Activated CD8-positive, alpha-beta memory T cell treated with anti-CD3 and anti-CD28 coated beads, Interleukin-2, amount 10 ng/mL, durations not matched to agents 7 days and 5 days (primary cell): ENCODE measurements around the gene SLC22A4. TPM values are rescaled to one million over a fixed set of nuclear protein-coding genes. Genes with fewer than 3 reads are reported as not detected.

ENCODE experiments used
- ATAC-seq: fragments of 150-1000 bp; cut with Tn5 transposase; one replicate; pipeline ENCODE4 v1.10.0; 2021; ENCODE audit warnings: moderate library complexity
- CTCF ChIA-PET: fragments of 350-600 bp; sonication (Branson Sonifier 250); formaldehyde crosslinking; loops from one replicate; lab custom pipeline; 2021; ENCODE audit warnings: antibody characterized with exemption; lab: Charles Lee
- DNase-seq: peaks from one replicate; pipeline ENCODE4 v3.0.0-alpha.2; 2020
- H3K27ac Mint-ChIP-seq: one replicate; pipeline ENCODE4 v1.8.0; 2021; ENCODE audit warnings: mild to moderate bottlenecking, mixed read lengths
- H3K27me3 Mint-ChIP-seq: one replicate; pipeline ENCODE4 v1.8.0; 2021; ENCODE audit warnings: mixed read lengths
- H3K36me3 Mint-ChIP-seq: one replicate; pipeline ENCODE4 v1.8.0; 2021; ENCODE audit warnings: mild to moderate bottlenecking, mixed read lengths
- H3K4me1 Mint-ChIP-seq: one replicate; pipeline ENCODE4 v1.8.0; 2021; ENCODE audit warnings: mixed read lengths
- H3K4me3 Mint-ChIP-seq: one replicate; pipeline ENCODE4 v1.8.0; 2021; ENCODE audit warnings: mild to moderate bottlenecking, moderate library complexity, mixed read lengths
- H3K9me3 Mint-ChIP-seq: one replicate; pipeline ENCODE4 v1.8.0; 2022; ENCODE audit warnings: low read depth, mixed read lengths
- total RNA-seq, 2 experiments: library from RNA; stranded (reverse); gene quantifications; one replicate each; pipeline ENCODE4 v1.2.3, GENCODE V29; 2021

The SLC22A4 gene
- total RNA-seq, 2 experiments from 2014 or later, result 0.32 to 0.75 TPM

DNA sequence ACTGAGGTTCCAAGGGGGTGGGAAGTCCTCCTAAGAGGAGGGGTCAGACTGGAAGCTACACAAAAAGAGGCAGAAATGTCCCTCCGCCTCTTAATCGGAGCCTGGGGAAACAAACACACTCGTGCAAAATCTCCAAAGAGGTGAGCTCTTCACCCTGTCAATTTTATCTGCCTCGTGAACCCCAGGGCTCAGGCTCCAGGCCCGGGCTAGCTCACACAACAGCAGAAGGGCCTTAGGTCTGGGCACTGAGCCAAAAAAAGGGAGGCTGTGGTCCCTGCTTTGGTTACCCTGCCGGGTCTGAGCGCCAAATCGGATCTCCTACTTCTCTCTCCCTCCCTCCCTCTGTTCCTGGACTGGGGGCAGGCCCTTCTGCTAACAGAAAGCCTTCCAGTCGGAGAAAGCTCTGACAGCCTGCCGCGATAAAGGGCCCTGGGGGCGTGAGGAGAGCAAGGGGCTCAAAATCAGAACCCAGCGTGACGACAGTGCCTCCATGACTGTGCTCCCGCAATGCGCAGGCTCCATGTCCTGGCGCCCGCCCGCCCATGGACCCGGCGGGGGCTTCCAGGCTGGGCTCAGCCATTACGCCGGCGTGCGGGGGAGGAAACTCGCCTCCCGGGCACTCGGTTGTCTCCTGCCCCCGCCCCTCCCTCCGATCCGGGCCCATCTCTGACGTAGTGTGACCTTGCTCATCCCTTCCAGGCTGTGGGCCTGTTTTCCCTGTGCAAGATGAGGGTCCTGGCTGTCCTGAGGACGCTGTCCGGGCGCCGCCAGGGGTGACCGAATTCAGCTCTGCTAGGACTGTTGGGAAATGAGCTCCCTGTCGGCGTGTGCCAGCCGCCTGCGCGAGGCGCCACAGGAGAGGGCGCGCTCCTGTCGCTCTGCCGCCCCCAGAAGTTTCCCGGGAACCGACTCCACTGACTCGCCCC is 865 bp upstream of the SLC22A4 start:
- CTCF ChIA-PET, result interaction anchor here (0.9 to 2.7 kb wide), 17 partner anchors 8 to 218 kb away, joined by 3 to 12 read pairs (median 4); no protein-coding TSS in a partner anchor
- Mint-ChIP-seq H3K27ac (peak overlapping the region; percentile 80), H3K4me1 (peaks cover 21% of the 10 kb centered on the region), H3K27me3 (no peaks in the 10 kb centered on the region), H3K4me3 (peak overlapping the region; percentile 83), H3K36me3 (no peaks in the 10 kb centered on the region), H3K9me3 (no peaks in the 10 kb centered on the region)
- ATAC-seq (peak; percentile 53), DNase-seq (peak; percentile 77)

DNA sequence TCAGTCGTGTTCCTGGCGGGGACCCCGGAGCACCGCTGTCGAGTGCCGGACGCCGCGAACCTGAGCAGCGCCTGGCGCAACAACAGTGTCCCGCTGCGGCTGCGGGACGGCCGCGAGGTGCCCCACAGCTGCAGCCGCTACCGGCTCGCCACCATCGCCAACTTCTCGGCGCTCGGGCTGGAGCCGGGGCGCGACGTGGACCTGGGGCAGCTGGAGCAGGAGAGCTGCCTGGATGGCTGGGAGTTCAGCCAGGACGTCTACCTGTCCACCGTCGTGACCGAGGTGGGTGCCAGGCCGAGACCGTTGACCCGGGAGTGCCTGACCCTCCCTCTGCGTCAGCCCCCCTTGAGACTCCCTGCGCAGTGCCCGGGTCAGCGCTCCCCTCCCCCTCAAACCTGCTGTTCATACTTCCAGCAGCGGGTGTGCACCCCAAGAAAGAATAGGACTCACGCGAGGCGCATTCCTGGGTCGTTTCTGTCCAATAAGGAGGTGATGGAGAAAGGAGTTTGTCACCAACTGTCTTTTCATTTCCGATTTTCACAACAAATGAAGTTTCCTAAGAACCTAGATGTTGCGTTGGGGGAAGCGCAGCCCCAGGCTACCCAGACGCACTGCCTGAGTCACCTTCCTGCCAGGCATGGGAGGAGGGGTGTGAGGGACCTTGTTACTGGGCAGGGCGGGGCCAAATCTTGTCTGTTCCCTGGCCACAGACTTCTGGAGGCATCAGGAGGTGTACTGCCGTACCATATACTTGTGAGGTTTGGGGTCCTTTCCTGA is 722 bp downstream of the SLC22A4 start:
- Mint-ChIP-seq H3K4me1 (peaks cover 21% of the 10 kb centered on the region), H3K9me3 (no peaks in the 10 kb centered on the region), H3K27me3 (no peaks in the 10 kb centered on the region), H3K36me3 (no peaks in the 10 kb centered on the region), H3K27ac (peak overlapping the region; percentile 73), H3K4me3 (peak overlapping the region; percentile 83)
- DNase-seq, result peak; percentile 81
- CTCF ChIA-PET, result interaction anchor here (2.4 to 2.7 kb wide), 4 partner anchors 14 to 91 kb away, joined by 6 to 12 read pairs (median 11); no protein-coding TSS in a partner anchor
- peak; percentile 52 for ATAC-seq

DNA sequence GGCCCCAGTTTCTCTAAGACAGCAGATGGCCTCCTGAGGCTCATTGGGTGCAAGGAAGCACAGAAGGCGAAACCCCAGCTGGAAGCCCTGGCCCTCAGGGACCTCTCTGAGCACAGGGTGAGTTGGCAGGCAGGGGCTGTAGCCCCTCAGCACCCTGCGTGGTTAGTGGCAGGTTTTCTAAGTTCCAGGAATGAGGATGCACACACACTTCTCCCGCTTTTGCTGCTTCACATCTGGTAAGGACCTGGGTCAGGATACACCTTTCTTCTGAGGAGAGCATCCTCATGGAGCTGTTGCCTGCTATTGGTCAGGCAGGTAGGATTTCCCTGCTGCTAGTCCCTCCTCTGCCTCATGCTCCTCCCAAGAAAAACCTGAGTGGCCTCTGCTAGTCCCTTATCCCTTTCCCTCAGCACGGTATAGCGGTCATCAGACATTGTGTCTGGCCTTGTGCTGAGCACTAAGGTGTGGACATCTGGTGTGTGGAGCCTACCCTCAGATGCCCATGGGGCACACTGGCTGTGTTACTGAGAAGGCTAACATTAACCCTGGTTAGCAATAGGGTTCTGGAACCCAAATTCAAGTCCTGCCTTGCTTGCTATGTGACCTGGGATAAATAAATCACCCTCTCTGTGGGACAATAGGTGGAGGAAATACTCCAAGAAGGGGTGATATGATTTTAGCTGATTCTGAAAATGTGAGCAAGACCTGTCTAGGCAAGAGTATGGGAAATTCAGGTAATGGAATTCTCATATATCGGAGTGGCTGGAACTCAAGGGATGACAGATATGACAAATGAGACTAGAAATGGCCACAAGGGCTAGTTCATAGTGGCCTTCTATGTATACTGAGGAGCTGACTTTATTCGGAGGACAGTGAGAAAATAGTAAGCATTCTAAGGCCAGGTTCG is 1.6 kb downstream of the SLC22A4 start:
- CTCF ChIA-PET, result interaction anchor here (0.8 kb wide), 1 partner anchor 231 kb away, joined by 3 read pairs; no protein-coding TSS in a partner anchor
- H3K27ac Mint-ChIP-seq, result no peak overlapping the region
- no peaks in the 10 kb centered on the region for H3K27me3 Mint-ChIP-seq
- no peak for DNase-seq
- peak overlapping the region; percentile 83 for H3K4me3 Mint-ChIP-seq
- no peaks in the 10 kb centered on the region for H3K36me3 Mint-ChIP-seq
- no peaks in the 10 kb centered on the region for H3K9me3 Mint-ChIP-seq
- peaks cover 21% of the 10 kb centered on the region for H3K4me1 Mint-ChIP-seq
- no peak for ATAC-seq

DNA sequence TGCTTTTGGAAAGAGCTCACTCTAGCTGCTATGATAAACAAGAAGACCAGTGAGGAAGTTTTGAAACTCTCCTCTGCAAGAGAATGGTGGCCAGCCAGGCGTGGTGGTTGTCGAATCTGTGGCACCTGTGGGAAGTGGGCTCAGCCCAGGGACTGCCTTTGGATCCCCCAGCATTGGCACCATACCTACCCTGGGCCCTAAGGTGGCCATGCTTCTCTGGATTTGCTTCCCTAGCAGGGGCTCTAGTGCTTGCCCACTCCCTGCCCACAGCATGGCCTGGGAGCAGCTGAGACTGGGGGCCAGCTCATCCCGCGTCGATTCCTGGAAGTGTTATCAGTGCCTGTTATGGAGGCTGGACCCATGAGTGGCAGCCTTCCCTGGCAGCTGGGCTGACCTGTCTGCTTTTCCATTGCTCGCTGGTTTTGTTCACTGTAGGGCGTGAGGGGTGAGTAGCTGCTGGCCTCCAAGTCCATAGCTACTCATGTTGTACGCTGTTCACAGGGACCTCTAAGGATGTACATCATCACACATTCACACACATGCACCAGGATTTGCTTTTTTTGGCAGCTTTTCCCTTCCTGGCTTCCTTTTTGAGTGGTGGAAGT is 2.3 kb downstream of the SLC22A4 start:
- H3K9me3 Mint-ChIP-seq, result no peaks in the 10 kb centered on the region
- peaks cover 21% of the 10 kb centered on the region for H3K4me1 Mint-ChIP-seq
- CTCF ChIA-PET, result interaction anchor here (0.8 kb wide), 1 partner anchor 231 kb away, joined by 3 read pairs; no protein-coding TSS in a partner anchor
- no peaks in the 10 kb centered on the region for H3K36me3 Mint-ChIP-seq
- DNase-seq (no peak), ATAC-seq (no peak)
- H3K27me3 Mint-ChIP-seq, result no peaks in the 10 kb centered on the region
- H3K4me3 Mint-ChIP-seq, result no peak overlapping the region
- H3K27ac Mint-ChIP-seq, result no peak overlapping the region

DNA sequence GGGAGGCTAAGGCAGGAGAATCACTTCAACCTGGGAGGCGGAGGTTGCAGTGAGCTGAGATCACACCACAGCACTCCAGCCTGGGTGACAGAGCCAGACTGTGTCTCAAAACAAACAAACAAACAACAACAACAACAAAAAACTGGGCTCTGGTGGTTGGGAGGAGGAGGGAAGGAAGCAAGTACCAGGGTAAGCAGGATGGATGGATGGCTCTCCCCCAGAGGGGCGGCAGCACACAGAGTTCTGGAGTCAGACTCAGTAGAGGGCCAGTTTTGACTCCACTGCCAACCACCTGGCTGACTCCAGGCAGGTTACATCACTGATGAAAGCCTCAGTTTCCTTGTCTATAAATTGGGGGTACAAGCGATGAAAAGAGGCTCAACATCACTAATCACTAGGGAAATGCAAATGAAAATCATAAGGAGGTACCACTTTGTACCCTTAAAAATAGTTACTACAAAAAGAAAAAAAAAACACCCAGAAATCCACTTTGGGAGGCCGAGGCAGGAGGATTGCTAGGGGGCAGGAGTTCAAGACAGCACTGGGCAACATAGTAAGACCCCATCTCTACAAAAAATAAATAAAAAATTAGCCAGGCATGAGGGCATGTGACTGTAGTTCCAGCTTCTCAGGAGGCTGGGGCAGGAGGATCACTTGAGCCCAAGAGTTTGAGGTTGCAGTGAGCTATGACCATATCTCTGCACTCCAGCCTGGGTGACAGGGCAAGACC is 3.2 kb downstream of the SLC22A4 start:
- CTCF ChIA-PET, result no interaction called here
- no peaks in the 10 kb centered on the region for H3K27me3 Mint-ChIP-seq
- H3K36me3 Mint-ChIP-seq, result no peaks in the 10 kb centered on the region
- H3K27ac Mint-ChIP-seq, result no peak overlapping the region
- DNase-seq (no peak), ATAC-seq (no peak)
- H3K4me3 Mint-ChIP-seq, result no peak overlapping the region
- H3K4me1 Mint-ChIP-seq, result peaks cover 21% of the 10 kb centered on the region
- no peaks in the 10 kb centered on the region for H3K9me3 Mint-ChIP-seq

DNA sequence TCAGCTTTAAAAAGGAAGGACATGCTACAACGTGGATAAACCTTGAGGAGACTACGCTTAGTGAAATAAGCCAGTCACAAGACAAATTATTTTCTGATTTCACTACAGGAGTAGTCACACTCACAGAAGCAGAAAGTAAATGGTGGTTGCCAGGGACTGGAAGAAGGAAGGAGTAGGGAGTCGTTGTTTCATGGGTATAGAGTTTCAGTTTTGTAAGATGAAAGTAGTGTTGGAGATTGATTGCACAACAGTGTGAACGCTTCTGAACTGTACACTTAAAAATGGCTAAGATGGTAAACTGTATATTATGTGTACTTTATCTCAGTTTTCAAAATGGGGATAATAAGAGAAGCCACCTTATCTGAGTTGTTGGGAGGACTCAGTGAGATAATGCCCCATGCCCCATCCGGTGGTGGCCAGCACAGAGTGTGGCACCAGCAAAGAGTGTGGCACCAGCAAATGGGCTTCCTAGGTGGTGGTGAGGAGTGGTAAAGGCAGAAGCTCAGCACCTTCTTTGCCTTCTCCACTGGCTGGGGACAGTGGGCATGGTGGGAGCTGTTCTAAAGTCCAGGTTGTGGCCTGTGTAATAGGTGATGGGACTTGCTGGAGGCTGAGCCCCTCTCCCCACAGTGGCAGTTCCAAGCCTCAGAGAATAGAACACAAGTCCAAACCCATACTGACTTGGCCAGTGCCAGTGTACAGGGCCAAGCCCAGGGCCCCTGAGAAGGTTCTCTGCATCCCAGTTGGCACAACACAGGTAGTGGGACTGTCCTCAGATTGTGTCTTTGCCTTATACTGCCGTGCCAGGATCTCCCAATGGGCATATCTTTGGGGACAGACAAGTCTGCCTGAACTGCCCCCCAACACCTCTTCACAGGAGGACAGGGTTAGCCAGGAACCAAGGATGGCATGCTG is 4.4 kb downstream of the SLC22A4 start:
- H3K27ac Mint-ChIP-seq, result no peak overlapping the region
- DNase-seq (no peak), ATAC-seq (no peak)
- peaks cover 17% of the 10 kb centered on the region for H3K4me1 Mint-ChIP-seq
- H3K9me3 Mint-ChIP-seq, result no peaks in the 10 kb centered on the region
- no peak overlapping the region for H3K4me3 Mint-ChIP-seq
- H3K27me3 Mint-ChIP-seq, result no peaks in the 10 kb centered on the region
- H3K36me3 Mint-ChIP-seq, result no peaks in the 10 kb centered on the region
- CTCF ChIA-PET, result no interaction called here

DNA sequence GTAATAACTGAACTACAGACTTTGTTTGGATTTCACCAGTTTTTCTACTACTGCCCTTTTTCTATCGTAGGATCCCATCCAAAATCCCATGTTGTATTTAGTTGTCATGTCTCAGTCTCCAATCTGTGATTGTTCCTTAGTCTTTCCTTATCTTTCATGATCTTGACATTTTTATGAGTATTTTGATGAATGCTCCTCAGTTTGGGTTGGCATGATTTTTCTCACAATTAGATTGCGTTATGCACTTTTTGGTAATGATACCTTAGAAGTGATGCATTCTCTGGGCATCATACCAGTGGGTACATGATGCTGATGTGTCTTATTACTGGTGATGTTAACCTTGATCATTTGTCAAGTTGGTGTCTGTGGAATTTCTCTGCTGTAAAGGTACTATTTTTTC is 5.7 kb downstream of the SLC22A4 start:
- H3K27ac Mint-ChIP-seq, result no peak overlapping the region
- CTCF ChIA-PET, result no interaction called here
- no peak overlapping the region for H3K4me3 Mint-ChIP-seq
- no peaks in the 10 kb centered on the region for H3K9me3 Mint-ChIP-seq
- H3K4me1 Mint-ChIP-seq, result peaks cover 13% of the 10 kb centered on the region
- ATAC-seq (no peak), DNase-seq (no peak)
- H3K27me3 Mint-ChIP-seq, result no peaks in the 10 kb centered on the region
- H3K36me3 Mint-ChIP-seq, result no peaks in the 10 kb centered on the region

DNA sequence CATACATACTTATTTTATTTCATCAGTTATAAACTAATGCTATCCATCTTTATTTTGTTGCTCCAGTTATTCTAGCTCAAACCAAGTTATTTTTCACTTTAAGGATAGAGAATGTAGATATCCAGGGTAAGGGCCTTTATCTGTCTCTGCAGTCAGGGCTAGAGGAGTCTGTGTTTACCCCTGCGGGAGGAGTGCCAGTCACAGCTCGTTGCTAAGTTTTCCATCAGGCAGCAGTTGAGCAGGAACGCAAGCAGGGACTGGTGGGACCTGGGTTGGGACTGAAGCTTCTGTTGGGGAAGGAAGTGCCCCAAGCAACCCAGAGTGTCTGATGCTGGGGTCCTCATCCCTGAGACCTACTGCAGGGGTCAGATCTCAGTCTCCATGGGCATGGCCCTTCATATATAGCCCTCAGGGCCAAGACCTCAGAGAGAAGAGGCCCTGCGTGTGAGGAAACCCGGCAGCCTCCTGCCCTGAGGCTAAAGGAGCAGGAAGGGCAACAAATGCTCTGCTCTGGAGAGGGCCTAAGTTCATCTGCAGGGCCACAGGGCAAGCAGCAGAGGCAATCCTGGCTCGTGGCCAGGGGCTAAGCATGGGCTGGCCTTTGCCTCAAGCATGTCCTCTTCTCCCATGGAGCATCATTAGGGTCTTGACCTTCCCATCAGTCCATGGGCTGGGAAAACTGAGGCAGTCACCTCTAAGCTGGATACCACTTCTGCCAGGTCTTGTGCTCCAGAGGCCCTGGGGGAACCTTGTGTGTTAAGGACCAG is 6.6 kb downstream of the SLC22A4 start:
- H3K9me3 Mint-ChIP-seq, result peaks cover 6% of the 10 kb centered on the region
- CTCF ChIA-PET, result no interaction called here
- no peak for DNase-seq

DNA sequence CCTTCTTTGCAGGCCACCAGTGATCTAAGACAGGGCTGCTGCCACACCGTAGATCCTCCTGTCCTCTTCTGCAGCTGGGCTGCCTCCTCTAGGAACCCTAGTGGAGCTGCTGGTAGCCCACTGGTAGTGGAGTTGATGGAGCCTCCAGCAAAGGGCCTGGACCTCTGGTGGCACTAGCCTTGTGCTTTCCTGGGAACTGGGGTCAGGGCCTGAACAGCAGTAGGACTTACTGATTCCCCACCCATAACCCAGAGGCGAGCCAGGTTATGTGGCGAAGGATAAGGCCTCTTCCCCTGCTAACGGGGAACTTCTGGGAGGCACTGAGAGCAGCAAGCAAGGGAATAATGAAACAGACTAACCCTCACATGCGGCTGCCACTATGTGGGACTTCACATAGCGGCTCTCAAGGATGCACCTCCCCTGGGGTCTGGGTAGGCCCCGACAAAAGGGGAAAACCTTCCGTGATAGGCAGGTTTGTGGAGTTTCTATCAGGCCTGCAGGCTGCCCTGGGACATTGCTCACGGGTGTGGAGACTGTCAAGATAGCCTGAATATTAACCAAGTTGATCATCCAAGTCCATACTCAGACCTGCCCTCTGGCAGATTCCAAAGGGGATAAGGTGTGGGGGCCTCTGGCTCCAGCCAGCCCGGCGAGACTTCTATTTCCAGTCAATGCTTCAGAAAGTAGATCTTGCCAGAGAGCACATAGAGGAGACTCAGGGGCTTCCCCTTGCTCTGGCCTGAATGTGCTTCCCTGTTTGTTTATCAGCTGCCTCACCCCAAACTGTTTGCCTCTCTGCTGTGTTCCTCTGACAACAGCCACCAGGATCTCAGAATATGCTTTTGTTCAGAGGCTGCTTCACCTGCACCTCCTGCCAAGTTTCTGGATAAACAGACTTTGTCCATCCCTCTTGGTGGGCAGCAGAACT is 7.4 kb downstream of the SLC22A4 start:
- H3K9me3 Mint-ChIP-seq, result peaks cover 6% of the 10 kb centered on the region
- H3K4me1 Mint-ChIP-seq, result no peaks in the 10 kb centered on the region
- peaks cover 5% of the 10 kb centered on the region for H3K36me3 Mint-ChIP-seq
- CTCF ChIA-PET, result no interaction called here
- H3K4me3 Mint-ChIP-seq, result no peak overlapping the region
- ATAC-seq (no peak), DNase-seq (no peak)
- H3K27me3 Mint-ChIP-seq, result no peaks in the 10 kb centered on the region
- H3K27ac Mint-ChIP-seq, result no peak overlapping the region

More for the DNA sequence above, 6.6 kb downstream of the SLC22A4 start:
- no peak for ATAC-seq
- Mint-ChIP-seq H3K4me3 (no peak overlapping the region), H3K27ac (no peak overlapping the region), H3K4me1 (peaks cover 4% of the 10 kb centered on the region), H3K36me3 (peaks cover 5% of the 10 kb centered on the region), H3K27me3 (no peaks in the 10 kb centered on the region)

DNA sequence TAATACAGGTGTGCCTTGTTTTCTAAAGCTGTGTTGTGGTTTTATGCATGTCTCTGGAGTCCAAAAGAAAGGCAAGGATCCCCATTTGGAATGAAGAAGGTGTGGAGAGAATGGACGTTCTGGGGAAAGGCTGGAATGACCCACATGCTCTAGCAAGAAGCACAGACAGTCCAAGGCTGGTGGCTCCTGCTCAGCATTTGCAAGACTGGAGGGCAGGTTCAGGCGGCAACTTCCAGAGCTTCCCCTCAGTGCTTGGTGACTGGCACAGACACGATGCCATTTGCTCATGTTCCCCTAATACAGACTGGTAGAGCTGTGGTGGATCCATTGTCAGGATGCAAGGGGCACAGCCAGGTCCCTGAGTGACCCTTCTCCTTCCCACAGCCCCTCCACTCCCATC is 8.2 kb downstream of the SLC22A4 start:
- CTCF ChIA-PET, result no interaction called here
- H3K4me1 Mint-ChIP-seq, result no peaks in the 10 kb centered on the region
- no peaks in the 10 kb centered on the region for H3K27me3 Mint-ChIP-seq
- ATAC-seq (no peak), DNase-seq (no peak)
- no peak overlapping the region for H3K27ac Mint-ChIP-seq
- peaks cover 6% of the 10 kb centered on the region for H3K9me3 Mint-ChIP-seq
- H3K36me3 Mint-ChIP-seq, result peaks cover 5% of the 10 kb centered on the region
- no peak overlapping the region for H3K4me3 Mint-ChIP-seq
